ENCODE measurements around the gene ANKRD33B.
"Not testable (repeated sequence)": the region's sequence is repeated elsewhere in the genome, so short reads cannot be mapped to it uniquely, and the experiment has no call there.

ANKRD33B gene

GRCh38 chr5:10662661-10663488, 99.0 kb downstream of the ANKRD33B start:
- no peak for DNase-seq

GRCh38 chr5:10663489-10664179, 99.8 kb downstream of the ANKRD33B start:
- DNase-seq = no peak

- not testable (repeated sequence) for DNase-seq
Measured at GRCh38 chr5:10664180-10664769, 100.4 kb downstream of the ANKRD33B start.

GRCh38 chr5:10665799-10666198, 101.9 kb downstream of the ANKRD33B start:
- DNase-seq = no peak

- DNase-seq = no peak
Measured at GRCh38 chr5:10666531-10667299, 102.8 kb downstream of the ANKRD33B start.

- DNase-seq = no peak
Measured at GRCh38 chr5:10667431-10668057, 103.7 kb downstream of the ANKRD33B start.

GRCh38 chr5:10668697-10669096, 104.8 kb downstream of the ANKRD33B start:
- DNase-seq = no peak

GRCh38 chr5:10669983-10670382, 106.1 kb downstream of the ANKRD33B start:
- no peak for DNase-seq

- DNase-seq = no peak
Measured at GRCh38 chr5:10671041-10672008, 107.5 kb downstream of the ANKRD33B start.

- DNase-seq = no peak
Measured at GRCh38 chr5:10672146-10673016, 108.5 kb downstream of the ANKRD33B start.

GRCh38 chr5:10673017-10673389, 109.1 kb downstream of the ANKRD33B start:
- DNase-seq = no peak

- DNase-seq = no peak
Measured at GRCh38 chr5:10673407-10673806, 109.5 kb downstream of the ANKRD33B start.

- DNase-seq = no peak
Measured at GRCh38 chr5:10674096-10674495, 110.2 kb downstream of the ANKRD33B start.

GRCh38 chr5:10674582-10674981, 110.7 kb downstream of the ANKRD33B start:
- no peak for DNase-seq

- no peak for DNase-seq
Measured at GRCh38 chr5:10675177-10675700, 111.4 kb downstream of the ANKRD33B start.

- DNase-seq = no peak
Measured at GRCh38 chr5:10676224-10676623, 112.4 kb downstream of the ANKRD33B start.

- no peak for DNase-seq
Measured at GRCh38 chr5:10676946-10677345, 113.1 kb downstream of the ANKRD33B start.

- no peak for DNase-seq
Measured at GRCh38 chr5:10677533-10677932, 113.7 kb downstream of the ANKRD33B start.

- DNase-seq = no peak
Measured at GRCh38 chr5:10678244-10678643, 114.4 kb downstream of the ANKRD33B start.

GRCh38 chr5:10679336-10679988, 115.6 kb downstream of the ANKRD33B start:
- no peak for DNase-seq

Measured in NCI-H510A treated with DMSO at 0.1 percent for 48 hours (cell line).